Stimulated activated naive CD8-positive, alpha-beta T cell treated with anti-CD3 and anti-CD28 coated beads, Interleukin-15, Interleukin-2, amounts not matched to agents 100 ng/mL and 50 ng/mL, for 24 hours (primary cell): ENCODE measurements around the gene DNAH11.

Source experiments
- H3K27ac Mint-ChIP-seq: one replicate; pipeline ENCODE4 v1.8.0; 2021; ENCODE audit warnings: mild to moderate bottlenecking, mixed read lengths
- H3K27me3 Mint-ChIP-seq: one replicate; pipeline ENCODE4 v1.8.0; 2021; ENCODE audit warnings: mixed read lengths
- H3K36me3 Mint-ChIP-seq: one replicate; pipeline ENCODE4 v1.8.0; 2021; ENCODE audit warnings: low read depth, mixed read lengths
- H3K4me1 Mint-ChIP-seq: one replicate; pipeline ENCODE4 v1.8.0; 2021; ENCODE audit warnings: low read depth, mixed read lengths
- H3K4me3 Mint-ChIP-seq: one replicate; pipeline ENCODE4 v1.8.0; 2021; ENCODE audit warnings: mild to moderate bottlenecking, mixed read lengths
- H3K9me3 Mint-ChIP-seq: one replicate; pipeline ENCODE4 v1.8.0; 2021; ENCODE audit warnings: mixed read lengths

DNAH11 gene

DNA sequence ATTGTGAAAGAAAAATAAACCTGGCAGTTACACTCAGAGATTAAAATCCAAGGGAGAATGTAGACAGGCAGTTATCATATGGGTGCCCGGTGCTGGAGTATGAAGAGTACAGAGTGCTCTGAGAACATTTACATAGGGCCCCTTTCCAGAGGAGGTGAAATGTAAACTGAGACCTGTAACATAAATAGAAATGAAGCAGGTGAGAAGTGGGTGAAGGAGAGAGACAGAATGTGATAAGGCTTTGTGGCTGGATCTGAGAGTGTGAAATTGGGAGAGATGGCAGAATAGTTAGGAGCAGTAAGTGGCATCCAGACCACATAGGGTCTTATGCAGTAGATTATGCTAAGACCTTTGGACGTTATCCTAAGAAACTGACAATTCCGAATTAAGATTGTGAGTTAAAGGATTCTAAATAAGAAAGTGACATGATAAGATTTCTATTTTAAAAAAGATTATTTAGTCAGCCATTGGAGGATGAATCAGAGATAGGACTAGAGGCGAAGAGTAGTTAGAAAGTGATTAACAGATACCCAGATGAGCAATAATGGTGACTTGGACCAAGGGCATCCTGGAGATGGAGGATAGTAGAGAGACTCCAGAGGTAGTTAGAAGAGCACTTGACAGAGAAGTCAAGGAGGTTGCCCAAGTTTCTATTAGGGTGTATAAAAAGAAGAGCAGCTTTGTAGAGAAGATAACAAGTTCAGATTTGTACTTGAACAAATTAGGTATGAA, 36.7 kb downstream of the DNAH11 start:
- no peak overlapping the region for H3K4me3 Mint-ChIP-seq

GRCh38 chr7:21580073-21580521, 37.3 kb downstream of the DNAH11 start:
- Mint-ChIP-seq H3K4me1 (peaks cover 11% of the 10 kb centered on the region), H3K9me3 (no peaks in the 10 kb centered on the region), H3K36me3 (no peaks in the 10 kb centered on the region), H3K27me3 (peaks cover 9% of the 10 kb centered on the region), H3K4me3 (no peak overlapping the region), H3K27ac (peak overlapping the region; percentile 76)

More for the DNA sequence above, 36.7 kb downstream of the DNAH11 start:
- H3K27me3 Mint-ChIP-seq: peaks cover 9% of the 10 kb centered on the region
- no peaks in the 10 kb centered on the region for H3K36me3 Mint-ChIP-seq
- H3K9me3 Mint-ChIP-seq: no peaks in the 10 kb centered on the region
- H3K4me1 Mint-ChIP-seq: peaks cover 11% of the 10 kb centered on the region
- peak overlapping the region; percentile 76 for H3K27ac Mint-ChIP-seq

DNA sequence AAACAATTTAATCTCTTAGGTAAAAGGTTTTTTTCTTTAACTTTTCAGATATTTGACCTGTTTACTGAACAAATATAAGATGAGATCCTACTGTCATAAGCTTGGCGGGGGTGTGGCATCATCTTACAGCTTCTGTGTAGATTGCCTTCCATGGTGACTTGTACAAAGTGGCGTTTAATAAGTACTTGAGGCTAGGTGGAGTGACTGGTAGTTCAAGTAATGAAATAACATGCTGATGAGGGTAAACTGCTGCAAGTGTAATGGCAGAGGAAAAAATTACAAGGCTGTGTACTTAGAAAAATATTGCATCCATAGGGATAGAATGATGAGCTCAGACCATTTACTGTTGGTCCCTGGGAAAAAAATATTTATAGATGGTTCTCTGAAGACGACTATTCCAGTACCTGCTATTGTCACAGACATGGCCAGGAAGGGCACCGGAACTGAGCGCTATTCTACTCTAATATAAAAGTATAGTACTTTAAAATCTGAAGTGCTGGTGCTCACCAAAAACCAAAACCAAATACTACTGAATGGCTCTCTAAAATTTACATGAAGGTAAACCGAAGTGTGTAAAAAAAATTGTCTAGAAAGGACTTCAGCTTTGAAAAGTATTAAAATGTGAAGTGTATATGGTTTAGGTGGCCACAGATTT, 42.4 kb downstream of the DNAH11 start:
- Mint-ChIP-seq H3K4me1 (peaks cover under 1% of the 10 kb centered on the region), H3K36me3 (no peaks in the 10 kb centered on the region), H3K4me3 (no peak overlapping the region), H3K27me3 (no peaks in the 10 kb centered on the region), H3K9me3 (no peaks in the 10 kb centered on the region), H3K27ac (no peak overlapping the region)

DNA sequence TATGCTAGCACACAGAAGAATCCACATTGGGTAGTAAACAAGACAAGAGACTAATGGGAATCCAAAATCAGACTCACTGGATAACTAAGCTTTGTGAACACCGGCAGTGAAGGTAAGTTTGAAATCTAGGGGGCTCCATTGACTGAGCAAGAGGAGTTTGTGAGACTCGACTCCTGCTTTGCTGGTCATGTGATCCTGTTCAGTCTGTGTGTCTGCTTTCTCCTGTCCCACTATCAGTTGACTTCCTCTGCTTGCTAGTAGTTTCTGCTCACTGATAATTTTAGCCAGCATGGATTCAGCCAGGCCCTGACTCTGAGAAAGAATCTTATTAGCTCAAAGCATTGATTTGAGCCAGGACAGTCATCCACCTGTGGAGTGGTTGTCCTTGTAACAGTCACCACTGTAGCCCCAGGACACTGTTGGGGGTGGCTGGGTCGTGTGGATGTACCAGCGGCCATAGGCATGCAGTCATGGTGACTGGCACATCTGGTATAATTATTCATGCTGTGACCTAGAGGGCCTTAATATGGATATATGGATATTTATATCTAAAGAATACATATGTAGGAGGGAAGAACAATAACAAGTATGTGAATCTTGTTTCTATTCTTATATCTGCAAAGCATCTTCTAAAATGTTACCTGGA, 44.4 kb downstream of the DNAH11 start:
- H3K4me1 Mint-ChIP-seq: no peaks in the 10 kb centered on the region
- no peaks in the 10 kb centered on the region for H3K27me3 Mint-ChIP-seq
- H3K4me3 Mint-ChIP-seq: no peak overlapping the region
- no peaks in the 10 kb centered on the region for H3K9me3 Mint-ChIP-seq
- H3K36me3 Mint-ChIP-seq: no peaks in the 10 kb centered on the region
- no peak overlapping the region for H3K27ac Mint-ChIP-seq

DNA sequence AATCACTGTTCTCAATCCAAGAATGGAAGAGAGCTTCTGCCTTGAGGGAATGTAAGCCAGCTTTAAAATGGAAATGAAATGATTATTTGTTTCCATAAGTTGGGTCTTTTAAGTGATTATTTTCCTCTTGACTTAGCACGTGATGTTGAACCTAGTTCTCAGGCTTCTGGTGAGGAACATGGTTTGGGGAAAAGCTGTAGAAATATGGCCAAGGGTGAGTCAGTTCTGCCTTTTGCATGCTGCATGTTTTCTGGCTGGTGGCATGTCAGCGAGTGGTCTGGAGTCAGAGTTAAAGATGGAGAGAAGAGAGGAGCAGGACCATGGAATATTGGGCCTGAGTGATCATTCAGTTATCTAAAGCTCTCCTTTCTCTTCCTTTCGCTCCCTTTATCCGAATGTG, 54.0 kb downstream of the DNAH11 start:
- Mint-ChIP-seq H3K4me3 (no peak overlapping the region), H3K36me3 (no peaks in the 10 kb centered on the region), H3K4me1 (no peaks in the 10 kb centered on the region)

GRCh38 chr7:21603462-21603861, 60.6 kb downstream of the DNAH11 start:
- H3K27me3 Mint-ChIP-seq: no peaks in the 10 kb centered on the region
- H3K4me3 Mint-ChIP-seq: no peak overlapping the region
- peaks cover 4% of the 10 kb centered on the region for H3K9me3 Mint-ChIP-seq
- peaks cover 13% of the 10 kb centered on the region for H3K4me1 Mint-ChIP-seq
- H3K36me3 Mint-ChIP-seq: no peaks in the 10 kb centered on the region
- H3K27ac Mint-ChIP-seq: no peak overlapping the region

More for the DNA sequence above, 54.0 kb downstream of the DNAH11 start:
- Mint-ChIP-seq H3K27ac (no peak overlapping the region), H3K27me3 (no peaks in the 10 kb centered on the region), H3K9me3 (peaks cover 4% of the 10 kb centered on the region)

DNA sequence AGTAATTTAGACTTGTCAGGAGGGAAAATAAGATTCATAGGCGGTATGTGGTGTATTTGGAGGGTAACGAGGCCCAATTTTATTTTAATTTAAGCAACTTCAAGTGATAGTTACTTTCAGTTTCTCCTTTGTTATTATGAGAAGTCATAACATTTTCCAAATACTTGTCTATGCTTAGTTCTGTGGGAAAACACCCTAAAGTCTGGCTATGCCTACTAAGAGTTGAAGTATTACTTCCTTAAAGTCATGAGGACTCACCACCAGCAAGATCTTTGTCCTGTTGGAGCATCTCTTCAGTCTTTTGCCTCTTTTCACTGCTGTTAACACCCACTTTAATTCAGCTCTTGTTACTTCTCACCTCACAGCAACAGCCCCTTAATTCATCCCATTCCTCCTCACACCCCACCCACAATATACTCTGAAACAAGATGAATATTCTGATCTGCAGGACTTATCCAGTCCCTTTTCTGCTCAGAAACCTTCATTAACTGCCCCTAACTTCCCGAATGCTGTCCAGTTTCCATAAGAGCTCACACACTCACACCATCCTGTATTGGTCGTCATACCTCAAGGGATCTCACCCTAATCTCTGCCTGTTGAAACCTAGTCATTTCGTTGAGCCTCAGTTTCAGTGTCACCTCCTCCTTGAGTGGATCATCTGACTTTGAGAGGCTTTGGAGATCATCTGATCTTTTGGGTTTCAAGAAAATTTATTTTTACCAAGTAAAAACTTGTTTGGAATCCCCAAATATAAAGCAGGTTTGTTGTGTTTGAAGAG, 61.3 kb downstream of the DNAH11 start:
- no peaks in the 10 kb centered on the region for H3K9me3 Mint-ChIP-seq
- no peaks in the 10 kb centered on the region for H3K27me3 Mint-ChIP-seq
- no peak overlapping the region for H3K27ac Mint-ChIP-seq
- H3K4me1 Mint-ChIP-seq: peaks cover 13% of the 10 kb centered on the region
- H3K36me3 Mint-ChIP-seq: no peaks in the 10 kb centered on the region
- peak overlapping the region; percentile 11 for H3K4me3 Mint-ChIP-seq

DNA sequence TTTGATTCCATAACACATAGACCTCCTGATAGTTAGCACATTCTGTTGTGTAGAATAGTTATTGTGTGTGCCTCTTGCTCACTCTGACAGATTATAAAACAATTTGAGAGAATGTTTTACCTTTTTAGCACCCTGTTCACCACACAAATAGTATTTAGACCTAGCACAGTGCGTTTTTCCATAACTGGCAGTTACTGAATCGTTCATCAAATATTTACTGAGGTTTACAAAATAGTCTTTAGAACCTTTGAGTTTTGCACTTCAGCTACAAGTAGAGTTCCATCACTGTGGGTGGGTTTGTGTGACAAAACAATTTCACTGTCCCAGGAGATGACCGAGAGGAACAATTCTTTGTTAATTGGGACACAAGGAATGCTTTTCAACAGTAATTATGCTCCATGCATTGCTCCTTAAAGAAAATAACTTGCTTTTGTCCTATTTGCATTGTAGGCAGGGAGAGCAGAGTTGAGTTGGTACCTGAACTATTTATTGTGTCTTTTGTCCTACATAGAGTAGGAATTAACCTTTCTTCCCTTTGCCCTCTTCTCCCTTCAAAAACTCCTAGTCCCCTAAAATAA, 62.3 kb downstream of the DNAH11 start:
- no peak overlapping the region for H3K4me3 Mint-ChIP-seq
- peaks cover 5% of the 10 kb centered on the region for H3K27me3 Mint-ChIP-seq
- H3K36me3 Mint-ChIP-seq: no peaks in the 10 kb centered on the region
- no peaks in the 10 kb centered on the region for H3K9me3 Mint-ChIP-seq
- peaks cover 13% of the 10 kb centered on the region for H3K4me1 Mint-ChIP-seq
- H3K27ac Mint-ChIP-seq: no peak overlapping the region

DNA sequence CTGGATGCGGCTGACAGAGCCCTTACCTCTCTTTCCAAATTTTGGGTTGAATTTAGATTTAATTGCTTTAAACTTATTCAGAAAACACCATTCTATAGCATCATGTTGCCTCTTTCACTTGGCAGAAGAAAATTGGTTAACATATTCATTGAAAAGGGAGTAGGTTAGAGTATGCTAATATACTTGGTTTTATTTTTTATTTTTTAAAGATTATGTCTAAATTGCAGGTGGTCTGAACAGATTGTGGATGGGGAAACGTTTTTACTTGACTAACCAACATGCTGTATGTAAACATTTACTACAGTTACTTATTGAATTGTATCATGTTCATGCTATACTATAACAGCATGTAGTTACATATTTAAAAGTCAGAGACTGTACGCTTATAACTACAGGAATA, 65.6 kb downstream of the DNAH11 start:
- no peaks in the 10 kb centered on the region for H3K9me3 Mint-ChIP-seq
- no peaks in the 10 kb centered on the region for H3K36me3 Mint-ChIP-seq
- H3K4me1 Mint-ChIP-seq: peaks cover 12% of the 10 kb centered on the region
- H3K4me3 Mint-ChIP-seq: no peak overlapping the region
- H3K27me3 Mint-ChIP-seq: peaks cover 14% of the 10 kb centered on the region
- no peak overlapping the region for H3K27ac Mint-ChIP-seq

DNA sequence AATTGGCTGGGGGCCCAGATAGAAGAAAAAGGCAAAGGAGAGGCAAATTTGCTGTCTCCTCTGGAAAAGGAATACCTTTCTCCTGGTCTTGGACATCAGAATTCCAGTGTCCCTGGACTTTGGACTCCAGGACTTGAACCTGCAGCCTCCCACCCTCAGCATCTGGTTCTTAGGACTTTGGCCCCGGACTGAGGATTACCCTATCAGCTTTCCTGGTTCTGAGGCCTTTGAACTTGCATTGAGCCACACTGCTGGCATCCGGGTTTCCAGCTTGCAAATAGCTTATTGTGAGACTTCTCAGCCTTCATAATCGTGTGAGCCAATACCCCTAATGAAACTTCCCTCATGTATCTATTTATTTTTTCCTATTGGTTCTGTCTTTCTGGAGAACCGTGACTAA, 68.3 kb downstream of the DNAH11 start:
- H3K27ac Mint-ChIP-seq: no peak overlapping the region
- no peaks in the 10 kb centered on the region for H3K36me3 Mint-ChIP-seq
- H3K27me3 Mint-ChIP-seq: peaks cover 14% of the 10 kb centered on the region
- no peaks in the 10 kb centered on the region for H3K4me1 Mint-ChIP-seq
- no peak overlapping the region for H3K4me3 Mint-ChIP-seq
- H3K9me3 Mint-ChIP-seq: no peaks in the 10 kb centered on the region

DNA sequence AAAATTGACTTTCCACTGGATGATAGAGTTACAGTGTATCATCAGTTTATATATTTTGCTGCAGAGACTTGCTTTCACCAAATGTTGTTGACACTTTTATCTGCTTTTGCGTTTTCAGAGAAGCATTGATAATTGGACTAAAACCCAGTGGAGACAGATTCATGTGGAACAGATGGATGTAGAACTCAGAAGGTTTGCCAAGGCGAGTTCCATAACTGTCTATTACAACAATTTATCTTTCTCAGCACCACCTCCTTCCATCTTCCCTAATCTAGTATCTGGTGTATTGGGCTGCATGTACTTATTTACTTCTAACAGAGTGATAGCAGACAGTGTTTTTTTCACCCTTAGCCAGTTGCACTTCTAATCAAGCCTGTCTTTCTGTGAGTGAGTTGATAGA, 73.3 kb downstream of the DNAH11 start:
- Mint-ChIP-seq H3K36me3 (no peaks in the 10 kb centered on the region), H3K9me3 (no peaks in the 10 kb centered on the region), H3K4me1 (no peaks in the 10 kb centered on the region), H3K4me3 (no peak overlapping the region), H3K27me3 (peaks cover 12% of the 10 kb centered on the region), H3K27ac (no peak overlapping the region)

GRCh38 chr7:21616796-21617436, 74.1 kb downstream of the DNAH11 start:
- Mint-ChIP-seq H3K36me3 (no peaks in the 10 kb centered on the region), H3K4me1 (no peaks in the 10 kb centered on the region), H3K4me3 (no peak overlapping the region), H3K9me3 (no peaks in the 10 kb centered on the region), H3K27ac (no peak overlapping the region), H3K27me3 (peaks cover 12% of the 10 kb centered on the region)

DNA sequence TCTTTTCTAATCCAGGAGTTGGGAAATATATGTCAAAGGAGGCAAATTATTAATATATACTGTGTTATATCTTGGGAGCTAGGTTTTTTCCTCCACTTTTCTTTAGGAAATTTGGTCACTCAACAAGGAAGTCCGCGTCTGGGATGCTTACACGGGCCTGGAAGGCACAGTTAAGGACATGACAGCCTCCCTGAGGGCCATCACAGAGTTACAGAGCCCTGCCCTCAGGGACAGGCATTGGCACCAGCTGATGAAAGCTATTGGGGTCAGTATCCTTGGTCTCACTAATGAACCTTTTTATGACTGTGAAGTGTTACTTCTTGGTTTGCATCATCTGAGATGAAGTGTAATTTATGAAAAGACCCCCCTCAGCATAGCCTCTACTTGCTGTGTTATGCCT, 74.7 kb downstream of the DNAH11 start:
- H3K36me3 Mint-ChIP-seq: no peaks in the 10 kb centered on the region
- H3K9me3 Mint-ChIP-seq: no peaks in the 10 kb centered on the region
- no peaks in the 10 kb centered on the region for H3K4me1 Mint-ChIP-seq
- no peak overlapping the region for H3K27ac Mint-ChIP-seq
- H3K4me3 Mint-ChIP-seq: no peak overlapping the region
- H3K27me3 Mint-ChIP-seq: peaks cover 12% of the 10 kb centered on the region

DNA sequence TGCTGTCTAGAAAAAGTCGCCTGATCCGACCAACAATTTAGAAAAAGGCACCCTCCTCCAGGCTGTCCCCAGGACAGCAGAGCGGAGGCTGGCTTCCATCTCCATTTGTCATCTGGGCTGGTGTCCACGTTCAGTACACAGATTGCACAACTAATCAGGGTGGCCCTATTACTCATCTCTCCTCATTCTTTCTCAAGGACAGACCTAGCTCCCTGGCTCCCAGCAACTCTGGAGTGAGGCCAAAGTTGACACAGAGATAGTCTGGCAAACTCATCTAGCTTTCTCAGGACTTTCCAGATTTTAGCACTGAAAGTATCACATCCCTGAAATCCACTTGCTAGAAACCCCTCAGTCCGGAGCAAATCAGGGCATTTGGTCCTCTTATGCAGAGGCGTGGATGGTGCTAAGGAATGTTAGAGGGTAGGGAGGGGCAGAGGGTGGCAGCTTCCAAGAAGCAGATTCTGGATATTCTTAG, 75.1 kb downstream of the DNAH11 start:
- Mint-ChIP-seq H3K4me3 (no peak overlapping the region), H3K4me1 (no peaks in the 10 kb centered on the region), H3K27me3 (peaks cover 12% of the 10 kb centered on the region), H3K27ac (no peak overlapping the region), H3K9me3 (no peaks in the 10 kb centered on the region), H3K36me3 (no peaks in the 10 kb centered on the region)
